ENCODE results near the gene ZNF516. TPM values are rescaled to one million over a fixed set of nuclear protein-coding genes. Genes with fewer than 3 reads are reported as not detected.

Gene ZNF516
- total and polyA plus RNA-seq, 2 of the 13 experiments (the other 11 are each of a cell fraction or from before 2014, with no cell fraction given): 16.6 to 18.7 TPM

GRCh38 chr18:76374330-76375281 is 120.4 kb downstream of the ZNF516 start (continued):
- TF ChIP-seq CREB3 (CRISPR knock-in tag; IDR thresholded peaks at IDR 0.05) (no peak), JDP2 (CRISPR knock-in tag; IDR thresholded peaks at IDR 0.05; ENCODE audit: borderline replicate concordance) (no peak), YEATS2 (CRISPR knock-in tag; IDR thresholded peaks at IDR 0.05; ENCODE audit: borderline replicate concordance) (no peak), TGIF2 (CRISPR knock-in tag; IDR thresholded peaks at IDR 0.05) (no peak), ATF7-NPFF (CRISPR knock-in tag; IDR thresholded peaks at IDR 0.05; ENCODE audit: low read depth) (no peak), ZFP36L1 (CRISPR knock-in tag; IDR thresholded peaks at IDR 0.05) (no peak), SRF (IDR thresholded peaks at IDR 0.05; ENCODE audit: low read depth, low read length) (no peak)

GRCh38 chr18:76373297-76373696 is 121.7 kb downstream of the ZNF516 start:
- 95% methylated on average over 5 of the region's 5 CpGs for WGBS (ENCODE audit: low lambda C conversion rate)
- no TSS peak for BruUV-seq (replicated peaks)
- Histone ChIP-seq H3K4me3 (replicated peaks in 1 of 3; ENCODE audit: insufficient read depth in 1 of 3, low read depth in 2 of 3, low read length in 3 of 3) (no peak overlapping the region), H3K79me2 (ENCODE audit: insufficient read depth, low read length) (peaks cover 22% of the 10 kb centered on the region), H3K27ac (ENCODE audit: extremely low read length, insufficient read depth, low read length) (no peak overlapping the region), H3K27me3 (ENCODE audit: control insufficient read depth in 1 of 2, insufficient read depth in 2 of 2, low read length in 2 of 2) (no peaks in the 10 kb centered on the region), H3K4me2 (ENCODE audit: low read depth, low read length) (no peak overlapping the region), H3K9me3 (ENCODE audit: low read length) (no peaks in the 10 kb centered on the region), H3K4me1 (ENCODE audit: insufficient read depth, low read length) (peaks cover 25% of the 10 kb centered on the region), H2AFZ (ENCODE audit: low read length) (no peak overlapping the region), H3K9ac (ENCODE audit: insufficient read depth, low read depth, low read length) (no peak overlapping the region), H4K20me1 (ENCODE audit: insufficient read depth, low read length) (peaks cover 23% of the 10 kb centered on the region), H3K36me3 (replicated peaks in 1 of 2; ENCODE audit: control insufficient read depth in 1 of 2, insufficient read depth in 2 of 2, low read length in 2 of 2) (peaks cover 25 to 51% of the 10 kb centered on the region in 2 experiments)
- ATAC-seq (no peak), DNase-seq (ENCODE audit: low spot score) (no peak), FAIRE-seq (no peak)
- ChIA-PET CTCF (ENCODE audit: low intra/inter-chr PET ratio, low total read pairs) (no interaction called here), POLR2A (no interaction called here)
- intact Hi-C loops (cut with micrococcal nuclease; ENCODE audit: unreplicated experiment) (no loop called here), in situ Hi-C loops (cut with HindIII; ENCODE audit: extremely low pct_ligation_motif_present, low pct_unique_long_range_greater_than_20kb) (no loop called here)
- TF ChIP-seq ZNF556 (CRISPR knock-in tag; IDR thresholded peaks at IDR 0.05; ENCODE audit: borderline replicate concordance) (no peak), ZNF10 (CRISPR knock-in tag; IDR thresholded peaks at IDR 0.05; ENCODE audit: borderline replicate concordance, low read depth) (no peak), REXO4 (CRISPR knock-in tag; IDR thresholded peaks at IDR 0.05; ENCODE audit: borderline replicate concordance) (no peak), THAP8 (CRISPR knock-in tag; IDR thresholded peaks at IDR 0.05; ENCODE audit: borderline replicate concordance) (no peak), KDM2A (CRISPR knock-in tag; IDR thresholded peaks at IDR 0.05; ENCODE audit: borderline replicate concordance, low read depth) (no peak), ZNF33B (CRISPR knock-in tag; IDR thresholded peaks at IDR 0.05) (no peak), HDAC2 (CRISPR knock-in tag; IDR thresholded peaks at IDR 0.05) (no peak), ZBTB7B (CRISPR knock-in tag; IDR thresholded peaks at IDR 0.05) (no peak), ZNF17 (CRISPR knock-in tag; IDR thresholded peaks at IDR 0.05) (no peak), ZNF367 (CRISPR knock-in tag; IDR thresholded peaks at IDR 0.05; ENCODE audit: borderline replicate concordance) (no peak), SRSF4 (IDR thresholded peaks at IDR 0.05; ENCODE audit: low read depth, low read length, poor library complexity, severe bottlenecking) (no peak)
- TF ChIP-seq, protein P1, sequence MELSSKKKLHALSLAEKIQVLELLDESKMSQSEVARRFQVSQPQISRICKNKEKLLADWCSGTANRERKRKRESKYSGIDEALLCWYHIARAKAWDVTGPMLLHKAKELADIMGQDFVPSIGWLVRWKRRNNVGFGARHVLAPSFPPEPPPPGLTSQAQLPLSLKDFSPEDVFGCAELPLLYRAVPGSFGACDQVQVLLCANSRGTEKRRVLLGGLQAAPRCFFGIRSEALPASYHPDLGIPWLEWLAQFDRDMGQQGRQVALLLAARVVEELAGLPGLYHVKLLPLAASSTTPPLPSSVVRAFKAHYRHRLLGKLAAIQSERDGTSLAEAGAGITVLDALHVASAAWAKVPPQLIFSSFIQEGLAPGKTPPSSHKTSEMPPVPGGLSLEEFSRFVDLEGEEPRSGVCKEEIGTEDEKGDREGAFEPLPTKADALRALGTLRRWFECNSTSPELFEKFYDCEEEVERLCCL (CRISPR knock-in tag; IDR thresholded peaks at IDR 0.05; ENCODE audit: borderline replicate concordance): no peak
